GM12878 (cell line): ENCODE data around the gene IRF8. TPM values are rescaled to one million over a fixed set of nuclear protein-coding genes. Genes with fewer than 3 reads are reported as not detected.
A peak's percentile ranks its signal among the peaks of the same experiment; 100 is the strongest.

Source experiments
- BCL3 ChIP-seq: IDR thresholded peaks from 2 replicates; pipeline ENCODE4 v1.6.1; 2011; ENCODE audit warnings: borderline replicate concordance, low read depth, mild to moderate bottlenecking, moderate library complexity, low read length; ENCODE audit not compliant: insufficient read depth, poor library complexity, severe bottlenecking
- CHD2 ChIP-seq: IDR thresholded peaks from 2 replicates; pipeline ENCODE4 v1.6.1; 2011; ENCODE audit warnings: low read depth, low read length, improper control_type of control experiment, borderline replicate concordance
- EED ChIP-seq: sonication (generic); IDR thresholded peaks from 2 replicates; pipeline ENCODE4 v1.6.1; 2016; ENCODE audit warnings: antibody characterized with exemption, low read depth
- ESRRA ChIP-seq: IDR thresholded peaks from 2 replicates; pipeline ENCODE4 v1.6.1; 2012; ENCODE audit warnings: mild to moderate bottlenecking, low read length, improper control_type of control experiment
- FOXM1 ChIP-seq: IDR thresholded peaks from 2 replicates; pipeline ENCODE4 v1.6.1; 2012; ENCODE audit warnings: low read depth, mild to moderate bottlenecking, inconsistent platforms, low read length, moderate library complexity
- IRF4 ChIP-seq: IDR thresholded peaks from 2 replicates; pipeline ENCODE4 v1.6.1; 2011; ENCODE audit warnings: low read depth, low read length
- JUNB ChIP-seq: IDR thresholded peaks from 2 replicates; pipeline ENCODE4 v1.6.1; 2016; ENCODE audit warnings: antibody characterized with exemption, mild to moderate bottlenecking
- MEF2A ChIP-seq: IDR thresholded peaks from 2 replicates; pipeline ENCODE4 v1.6.1; 2011; ENCODE audit warnings: low read depth, mild to moderate bottlenecking, low read length, moderate library complexity; ENCODE audit not compliant: insufficient read depth
- MEF2B ChIP-seq: fragments of 450-650 bp; IDR thresholded peaks from 2 replicates; pipeline ENCODE4 v1.6.1; 2018; ENCODE audit warnings: mild to moderate bottlenecking, moderate library complexity; ENCODE audit not compliant: partially characterized antibody, poor library complexity, severe bottlenecking
- PML ChIP-seq: IDR thresholded peaks from 2 replicates; pipeline ENCODE4 v1.6.1; 2012; ENCODE audit warnings: low read length, inconsistent platforms
- RELB ChIP-seq: fragments of 450-650 bp; IDR thresholded peaks from 2 replicates; pipeline ENCODE4 v1.6.1; 2017; ENCODE audit warnings: low read depth, mild to moderate bottlenecking, moderate library complexity
- RUNX3 ChIP-seq: IDR thresholded peaks from 2 replicates; pipeline ENCODE4 v1.6.1; 2012; ENCODE audit warnings: low read length, inconsistent platforms
- SKIL ChIP-seq: fragments of 450-650 bp; IDR thresholded peaks from 2 replicates; pipeline ENCODE4 v1.6.1; 2017; ENCODE audit warnings: mild to moderate bottlenecking, low read depth, inconsistent platforms; ENCODE audit not compliant: poor library complexity, severe bottlenecking
- SMAD5 ChIP-seq: IDR thresholded peaks from 2 replicates; pipeline ENCODE4 v1.6.1; 2016; ENCODE audit warnings: antibody characterized with exemption, low read depth
- SP1 ChIP-seq: IDR thresholded peaks from one replicate; pipeline ENCODE4 v1.6.1; 2011; ENCODE audit warnings: low read depth, low read length
- TAF1 ChIP-seq: IDR thresholded peaks from 2 replicates; pipeline ENCODE4 v1.6.1; 2011; ENCODE audit warnings: mild to moderate bottlenecking, low read depth, low read length, borderline replicate concordance
- ZNF217 ChIP-seq: fragments of 450-650 bp; IDR thresholded peaks from 2 replicates; pipeline ENCODE4 v1.6.1; 2017; ENCODE audit warnings: antibody characterized with exemption, mild to moderate bottlenecking
- polyA plus RNA-seq, 11 experiments: library from polyadenylated mRNA; depleted of rRNA in 4 of 11; unstranded in 6 of 11; stranded (reverse) in 5 of 11; fragments of >200 nt; fragmentation: Nextera tagmentation in 4 of 11; fragmentation: Illumina TruSeq in 1 of 11; extraction: Ambion mirVana in 4 of 11; extraction: Trizol in 1 of 11; gene quantifications; 1 replicate in 1 of 11; 2 replicates in 10 of 11; pipeline versions ENCODE4 v1.2.1 to v1.2.3, GENCODE V29; 2011 to 2016; ENCODE audit warnings: inconsistent platforms in 2 of 11, missing spikeins in 2 of 11, low read depth in 1 of 11
- total RNA-seq, 4 experiments: library from RNA; depleted of rRNA in 3 of 4; stranded (reverse); fragments of >200 nt in 3 of 4; fragmentation: Illumina TruSeq in 1 of 4; extraction: Trizol in 1 of 4; gene quantifications; 2 replicates each; pipeline versions ENCODE4 v1.2.1 to v1.2.3, GENCODE V29; 2013 to 2021
- TF ChIP-seq, protein P1 (sequence below): fragments of 150-350 bp; IDR thresholded peaks from 2 replicates; pipeline ENCODE4 v1.6.1; 2014; ENCODE audit warnings: mild to moderate bottlenecking, low read depth, low read length
- TF ChIP-seq, protein P2 (sequence below): IDR thresholded peaks from 2 replicates; pipeline ENCODE4 v1.6.1; 2012; ENCODE audit warnings: improper control_type of control experiment, low read depth, low read length; ENCODE audit not compliant: insufficient replicate concordance

IRF8 gene
- total and polyA plus RNA-seq, 10 of the 15 experiments (the other 5 are each of a cell fraction or from before 2014, with no cell fraction given) = 17.1 to 237 (median 172) TPM

- TF ChIP-seq RELB (peak; percentile 45; the same call in 1 of the 2 replicates), EED (peak; percentile 72), TAF1 (no peak), CHD2 (0 out of 2 replicates have a peak, but pooled peaks have one; percentile 27), ESRRA (no peak), ZNF217 (no peak), FOXM1 (0 out of 2 replicates have a peak, but pooled peaks have one; percentile 34), IRF4 (0 out of 2 replicates have a peak, but pooled peaks have one; percentile 29), RUNX3 (peak; percentile 78), JUNB (peak; percentile 33), SKIL (peak; percentile 36), MEF2B (peak; percentile 63), SMAD5 (no peak), BCL3 (peak; percentile 53), MEF2A (0 out of 2 replicates have a peak, but pooled peaks have one; percentile 53), SP1 (no peak), PML (0 out of 2 replicates have a peak, but pooled peaks have one; percentile 42)
- TF ChIP-seq, protein P1, sequence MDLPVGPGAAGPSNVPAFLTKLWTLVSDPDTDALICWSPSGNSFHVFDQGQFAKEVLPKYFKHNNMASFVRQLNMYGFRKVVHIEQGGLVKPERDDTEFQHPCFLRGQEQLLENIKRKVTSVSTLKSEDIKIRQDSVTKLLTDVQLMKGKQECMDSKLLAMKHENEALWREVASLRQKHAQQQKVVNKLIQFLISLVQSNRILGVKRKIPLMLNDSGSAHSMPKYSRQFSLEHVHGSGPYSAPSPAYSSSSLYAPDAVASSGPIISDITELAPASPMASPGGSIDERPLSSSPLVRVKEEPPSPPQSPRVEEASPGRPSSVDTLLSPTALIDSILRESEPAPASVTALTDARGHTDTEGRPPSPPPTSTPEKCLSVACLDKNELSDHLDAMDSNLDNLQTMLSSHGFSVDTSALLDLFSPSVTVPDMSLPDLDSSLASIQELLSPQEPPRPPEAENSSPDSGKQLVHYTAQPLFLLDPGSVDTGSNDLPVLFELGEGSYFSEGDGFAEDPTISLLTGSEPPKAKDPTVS = no peak
- TF ChIP-seq, protein P2, sequence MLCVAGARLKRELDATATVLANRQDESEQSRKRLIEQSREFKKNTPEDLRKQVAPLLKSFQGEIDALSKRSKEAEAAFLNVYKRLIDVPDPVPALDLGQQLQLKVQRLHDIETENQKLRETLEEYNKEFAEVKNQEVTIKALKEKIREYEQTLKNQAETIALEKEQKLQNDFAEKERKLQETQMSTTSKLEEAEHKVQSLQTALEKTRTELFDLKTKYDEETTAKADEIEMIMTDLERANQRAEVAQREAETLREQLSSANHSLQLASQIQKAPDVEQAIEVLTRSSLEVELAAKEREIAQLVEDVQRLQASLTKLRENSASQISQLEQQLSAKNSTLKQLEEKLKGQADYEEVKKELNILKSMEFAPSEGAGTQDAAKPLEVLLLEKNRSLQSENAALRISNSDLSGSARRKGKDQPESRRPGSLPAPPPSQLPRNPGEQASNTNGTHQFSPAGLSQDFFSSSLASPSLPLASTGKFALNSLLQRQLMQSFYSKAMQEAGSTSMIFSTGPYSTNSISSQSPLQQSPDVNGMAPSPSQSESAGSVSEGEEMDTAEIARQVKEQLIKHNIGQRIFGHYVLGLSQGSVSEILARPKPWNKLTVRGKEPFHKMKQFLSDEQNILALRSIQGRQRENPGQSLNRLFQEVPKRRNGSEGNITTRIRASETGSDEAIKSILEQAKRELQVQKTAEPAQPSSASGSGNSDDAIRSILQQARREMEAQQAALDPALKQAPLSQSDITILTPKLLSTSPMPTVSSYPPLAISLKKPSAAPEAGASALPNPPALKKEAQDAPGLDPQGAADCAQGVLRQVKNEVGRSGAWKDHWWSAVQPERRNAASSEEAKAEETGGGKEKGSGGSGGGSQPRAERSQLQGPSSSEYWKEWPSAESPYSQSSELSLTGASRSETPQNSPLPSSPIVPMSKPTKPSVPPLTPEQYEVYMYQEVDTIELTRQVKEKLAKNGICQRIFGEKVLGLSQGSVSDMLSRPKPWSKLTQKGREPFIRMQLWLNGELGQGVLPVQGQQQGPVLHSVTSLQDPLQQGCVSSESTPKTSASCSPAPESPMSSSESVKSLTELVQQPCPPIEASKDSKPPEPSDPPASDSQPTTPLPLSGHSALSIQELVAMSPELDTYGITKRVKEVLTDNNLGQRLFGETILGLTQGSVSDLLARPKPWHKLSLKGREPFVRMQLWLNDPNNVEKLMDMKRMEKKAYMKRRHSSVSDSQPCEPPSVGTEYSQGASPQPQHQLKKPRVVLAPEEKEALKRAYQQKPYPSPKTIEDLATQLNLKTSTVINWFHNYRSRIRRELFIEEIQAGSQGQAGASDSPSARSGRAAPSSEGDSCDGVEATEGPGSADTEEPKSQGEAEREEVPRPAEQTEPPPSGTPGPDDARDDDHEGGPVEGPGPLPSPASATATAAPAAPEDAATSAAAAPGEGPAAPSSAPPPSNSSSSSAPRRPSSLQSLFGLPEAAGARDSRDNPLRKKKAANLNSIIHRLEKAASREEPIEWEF = no peak
These were observed 9.5 kb downstream of the IRF8 start (continued) for GRCh38 chr16:85908444-85908843.
